GM12801 (cell line): ENCODE results near the gene CABP4.

Experiments
- CTCF ChIP-seq: IDR thresholded peaks from one replicate; pipeline ENCODE4 v1.5.1; 2011; ENCODE audit warnings: control low read depth; ENCODE audit not compliant: insufficient read length; ENCODE audit errors: extremely low read depth

CABP4 gene

GRCh38 chr11:67435031-67435726 lies 20.0 kb upstream of the CABP4 start:
- TF ChIP-seq CTCF = no peak

GRCh38 chr11:67435727-67436458 lies 19.3 kb upstream of the CABP4 start:
- TF ChIP-seq CTCF = no peak

GRCh38 chr11:67436459-67437081 lies 18.6 kb upstream of the CABP4 start:
- TF ChIP-seq CTCF = no peak

GRCh38 chr11:67437082-67437808 lies 17.9 kb upstream of the CABP4 start, which contains the start of gene PTPRCAP:
Gene PTPRCAP, minus strand, starts transcription at chr11:67437682. Its CDS starts 63 bp downstream, at chr11:67437619.
- TF ChIP-seq CTCF = no peak

- TF ChIP-seq CTCF = no peak
Observed at GRCh38 chr11:67437809-67438157, 17.4 kb upstream of the CABP4 start.

GRCh38 chr11:67438158-67438902 lies 16.8 kb upstream of the CABP4 start:
- no peak for TF ChIP-seq CTCF
